WTC11 (cell line): ENCODE measurements around the gene ESR2. TPM values are rescaled to one million over a fixed set of nuclear protein-coding genes. Genes with fewer than 3 reads are reported as not detected.

ENCODE experiments used
- ATAC-seq: fragments of 200-7000 bp; cut with Tn5 transposase; 2 replicates; pipeline ENCODE4 v1.10.0; 2021; ENCODE audit warnings: mild to moderate bottlenecking, moderate library complexity
- CTCF ChIA-PET: fragments of 300-600 bp; sonication (Branson Sonifier 250); formaldehyde crosslinking; loops from one replicate; lab custom pipeline; 2021; ENCODE audit warnings: antibody characterized with exemption; lab: Charles Lee
- POLR2A ChIA-PET: fragments of 350-600 bp; sonication (Branson Sonifier 250); formaldehyde crosslinking; loops from one replicate; lab custom pipeline; 2021; ENCODE audit warnings: antibody characterized with exemption; lab: Charles Lee
- DNase-seq: peaks from one replicate; pipeline ENCODE4 v3.0.0; 2021; ENCODE audit warnings: low spot score
- H3K27ac Mint-ChIP-seq: 2 replicates; pipeline ENCODE4 v1.8.0; 2021; ENCODE audit warnings: mixed read lengths
- H3K27me3 Mint-ChIP-seq: 2 replicates; pipeline ENCODE4 v1.8.0; 2021; ENCODE audit warnings: low read depth, mild to moderate bottlenecking, moderate library complexity, mixed read lengths
- H3K36me3 Mint-ChIP-seq: 2 replicates; pipeline ENCODE4 v1.8.0; 2021; ENCODE audit warnings: mixed read lengths
- H3K4me1 Mint-ChIP-seq: 2 replicates; pipeline ENCODE4 v1.8.0; 2022; ENCODE audit warnings: mixed read lengths
- H3K4me3 Mint-ChIP-seq: 2 replicates; pipeline ENCODE4 v1.8.0; 2021; ENCODE audit warnings: mild to moderate bottlenecking, moderate library complexity, mixed read lengths
- H3K9me3 Mint-ChIP-seq: 2 replicates; pipeline ENCODE4 v1.8.0; 2021; ENCODE audit warnings: mixed read lengths
- CBFB ChIP-seq: sonication (generic); formaldehyde crosslinking; IDR thresholded peaks from 2 replicates; pipeline ENCODE4 v1.8.1; 2022; ENCODE audit warnings: mild to moderate bottlenecking, low read depth, missing genetic modification reagents
- FOXK1 ChIP-seq: sonication (generic); formaldehyde crosslinking; IDR thresholded peaks from 2 replicates; pipeline ENCODE4 v1.8.0; 2022; ENCODE audit warnings: mild to moderate bottlenecking, moderate library complexity, missing genetic modification reagents
- GTF2I ChIP-seq: fragments of 250-450 bp; sonication (Bioruptor Pico); conservative IDR thresholded peaks from 2 replicates; pipeline ENCODE4 v1.4.0; 2021; ENCODE audit warnings: mild to moderate bottlenecking
- HMGA2 ChIP-seq: fragments of 250-450 bp; sonication (Bioruptor Pico); IDR thresholded peaks from 2 replicates; pipeline ENCODE4 v1.4.0; 2021; ENCODE audit warnings: mild to moderate bottlenecking, moderate library complexity
- JUN ChIP-seq: sonication (generic); formaldehyde crosslinking; IDR thresholded peaks from 2 replicates; pipeline ENCODE4 v1.8.0; 2023; ENCODE audit warnings: mild to moderate bottlenecking, missing genetic modification reagents
- NFE2L1 ChIP-seq: sonication (generic); formaldehyde crosslinking; IDR thresholded peaks from 2 replicates; pipeline ENCODE4 v1.8.1; 2023; ENCODE audit warnings: missing genetic modification reagents
- NR3C1 ChIP-seq: sonication (generic); formaldehyde crosslinking; conservative IDR thresholded peaks from 2 replicates; pipeline ENCODE4 v1.8.1; 2023; ENCODE audit warnings: low read depth, mild to moderate bottlenecking, missing genetic modification reagents
- ZBTB21 ChIP-seq: sonication (generic); formaldehyde crosslinking; IDR thresholded peaks from 2 replicates; pipeline ENCODE4 v1.8.1; 2023; ENCODE audit warnings: mild to moderate bottlenecking, missing genetic modification reagents, borderline replicate concordance
- ZNF232 ChIP-seq: sonication (generic); formaldehyde crosslinking; IDR thresholded peaks from 2 replicates; pipeline ENCODE4 v1.8.0; 2022; ENCODE audit warnings: mild to moderate bottlenecking, missing genetic modification reagents
- ZNF263 ChIP-seq: sonication (generic); formaldehyde crosslinking; IDR thresholded peaks from 2 replicates; pipeline ENCODE4 v1.8.1; 2022; ENCODE audit warnings: low read depth, mild to moderate bottlenecking, moderate library complexity, missing genetic modification reagents
- ZNF317 ChIP-seq: sonication (generic); formaldehyde crosslinking; IDR thresholded peaks from 2 replicates; pipeline ENCODE4 v1.8.1; 2023; ENCODE audit warnings: low read depth, mild to moderate bottlenecking, moderate library complexity, missing genetic modification reagents, borderline replicate concordance
- ZNF671 ChIP-seq: fragments of 250-450 bp; sonication (Bioruptor Pico); IDR thresholded peaks from 2 replicates; pipeline ENCODE4 v1.8.0; 2021; ENCODE audit warnings: mild to moderate bottlenecking
- total RNA-seq: library from RNA; stranded (reverse); gene quantifications from 3 replicates; pipeline ENCODE4 v1.2.3, GENCODE V29; 2021
- TF ChIP-seq, protein P1 (sequence below): fragments of 250-450 bp; sonication (Bioruptor Pico); IDR thresholded peaks from 2 replicates; pipeline ENCODE4 v1.9.0; 2021; ENCODE audit warnings: mild to moderate bottlenecking
- TF ChIP-seq, protein P2 (sequence below): fragments of 250-450 bp; sonication (Bioruptor Pico); IDR thresholded peaks from 2 replicates; pipeline ENCODE4 v1.9.0; 2021; ENCODE audit warnings: moderate library complexity, mild to moderate bottlenecking, inconsistent platforms, borderline replicate concordance
- TF ChIP-seq, protein P3 (sequence below): sonication (generic); formaldehyde crosslinking; IDR thresholded peaks from 2 replicates; pipeline ENCODE4 v1.8.0; 2023; ENCODE audit warnings: mild to moderate bottlenecking, missing genetic modification reagents
- TF ChIP-seq, protein P4 (sequence below): sonication (generic); formaldehyde crosslinking; IDR thresholded peaks from 2 replicates; pipeline ENCODE4 v1.8.1; 2022; ENCODE audit warnings: missing genetic modification reagents, borderline replicate concordance
- TF ChIP-seq, protein P5 (sequence below): fragments of 250-450 bp; sonication (Bioruptor Pico); IDR thresholded peaks from 2 replicates; pipeline ENCODE4 v1.8.0; 2021; ENCODE audit warnings: mild to moderate bottlenecking
- TF ChIP-seq, protein P6 (sequence below): sonication (generic); formaldehyde crosslinking; IDR thresholded peaks from 2 replicates; pipeline ENCODE4 v1.8.1; 2022; ENCODE audit warnings: low read depth, missing genetic modification reagents, borderline replicate concordance
- TF ChIP-seq, protein P7 (sequence below): fragments of 250-450 bp; sonication (Bioruptor Pico); IDR thresholded peaks from 2 replicates; pipeline ENCODE4 v2.1.2; 2022; ENCODE audit warnings: mild to moderate bottlenecking, moderate library complexity
- TF ChIP-seq, protein P8 (sequence below): sonication (generic); formaldehyde crosslinking; IDR thresholded peaks from 2 replicates; pipeline ENCODE4 v1.8.0; 2023; ENCODE audit warnings: missing genetic modification reagents
- TF ChIP-seq, protein P9 (sequence below): sonication (generic); formaldehyde crosslinking; IDR thresholded peaks from 2 replicates; pipeline ENCODE4 v1.8.1; 2023; ENCODE audit warnings: mild to moderate bottlenecking, missing genetic modification reagents, moderate library complexity

The ESR2 gene
- total RNA-seq, 1 experiment from 2014 or later: 0.50 TPM

DNA sequence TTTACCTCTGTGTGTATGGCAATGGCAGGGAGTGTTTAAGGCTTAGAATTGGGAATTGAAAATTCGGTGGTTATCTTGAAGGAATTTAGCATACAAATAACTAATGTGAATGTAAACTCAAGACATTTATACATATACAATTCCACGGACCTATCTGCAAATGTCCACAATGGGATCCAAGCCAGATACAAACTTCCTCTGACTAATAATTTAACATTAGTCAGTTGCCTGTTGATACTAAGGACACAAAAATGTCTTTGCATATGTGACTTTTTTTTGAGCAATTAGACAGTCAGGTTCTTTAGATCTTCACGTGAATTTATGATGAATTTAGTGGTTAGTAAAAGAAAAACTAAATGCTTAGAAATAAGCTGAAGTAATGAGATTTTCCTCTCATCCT lies 40.5 kb downstream of the ESR2 start (continued):
- TF ChIP-seq FOXK1 (CRISPR knock-in tag): no peak
- TF ChIP-seq, protein P1, sequence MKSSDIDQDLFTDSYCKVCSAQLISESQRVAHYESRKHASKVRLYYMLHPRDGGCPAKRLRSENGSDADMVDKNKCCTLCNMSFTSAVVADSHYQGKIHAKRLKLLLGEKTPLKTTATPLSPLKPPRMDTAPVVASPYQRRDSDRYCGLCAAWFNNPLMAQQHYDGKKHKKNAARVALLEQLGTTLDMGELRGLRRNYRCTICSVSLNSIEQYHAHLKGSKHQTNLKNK: no peak

DNA sequence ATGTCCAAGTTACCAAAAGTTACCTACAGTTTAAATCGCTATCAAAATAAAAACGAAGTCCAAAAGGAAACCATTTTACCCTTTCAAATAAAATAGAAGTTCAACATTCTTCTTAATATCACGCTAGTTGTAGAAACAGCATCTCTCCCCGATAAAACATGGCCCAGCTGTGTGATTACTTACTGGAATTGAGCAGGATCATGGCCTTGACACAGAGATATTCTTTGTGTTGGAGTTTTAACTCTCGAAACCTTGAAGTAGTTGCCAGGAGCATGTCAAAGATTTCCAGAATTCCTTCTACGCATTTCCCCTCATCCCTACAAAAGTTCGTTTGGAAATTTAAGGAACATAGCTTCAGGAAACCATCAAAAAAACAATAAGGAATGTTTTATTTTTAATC lies 44.8 kb downstream of the ESR2 start:
- Mint-ChIP-seq H3K4me1 (0 out of 2 replicates have a peak, but pooled peaks cover 3% of the 10 kb centered on the region), H3K27ac (no peak overlapping the region), H3K4me3 (no peak overlapping the region), H3K27me3 (no peaks in the 10 kb centered on the region), H3K9me3 (peaks cover 3% of the 10 kb centered on the region; the same call in 1 of the 2 replicates), H3K36me3 (no peaks in the 10 kb centered on the region)
- ChIA-PET CTCF (no interaction called here), POLR2A (no interaction called here)
- ATAC-seq: no peak
- TF ChIP-seq ZNF317 (CRISPR knock-in tag) (no peak), CBFB (CRISPR knock-in tag) (no peak), HMGA2 (CRISPR knock-in tag) (no peak), JUN (no peak), GTF2I (CRISPR knock-in tag) (no peak), ZNF671 (CRISPR knock-in tag) (no peak), ZNF263 (CRISPR knock-in tag) (no peak), NFE2L1 (CRISPR knock-in tag) (no peak), NR3C1 (CRISPR knock-in tag) (no peak), ZNF232 (no peak), FOXK1 (CRISPR knock-in tag) (no peak), ZBTB21 (CRISPR knock-in tag) (no peak)
- TF ChIP-seq, protein P2, sequence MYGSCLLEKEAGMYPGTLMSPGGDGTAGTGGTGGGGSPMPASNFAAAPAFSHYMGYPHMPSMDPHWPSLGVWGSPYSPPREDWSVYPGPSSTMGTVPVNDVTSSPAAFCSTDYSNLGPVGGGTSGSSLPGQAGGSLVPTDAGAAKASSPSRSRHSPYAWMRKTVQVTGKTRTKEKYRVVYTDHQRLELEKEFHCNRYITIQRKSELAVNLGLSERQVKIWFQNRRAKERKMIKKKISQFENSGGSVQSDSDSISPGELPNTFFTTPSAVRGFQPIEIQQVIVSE: no peak
- TF ChIP-seq, protein P3, sequence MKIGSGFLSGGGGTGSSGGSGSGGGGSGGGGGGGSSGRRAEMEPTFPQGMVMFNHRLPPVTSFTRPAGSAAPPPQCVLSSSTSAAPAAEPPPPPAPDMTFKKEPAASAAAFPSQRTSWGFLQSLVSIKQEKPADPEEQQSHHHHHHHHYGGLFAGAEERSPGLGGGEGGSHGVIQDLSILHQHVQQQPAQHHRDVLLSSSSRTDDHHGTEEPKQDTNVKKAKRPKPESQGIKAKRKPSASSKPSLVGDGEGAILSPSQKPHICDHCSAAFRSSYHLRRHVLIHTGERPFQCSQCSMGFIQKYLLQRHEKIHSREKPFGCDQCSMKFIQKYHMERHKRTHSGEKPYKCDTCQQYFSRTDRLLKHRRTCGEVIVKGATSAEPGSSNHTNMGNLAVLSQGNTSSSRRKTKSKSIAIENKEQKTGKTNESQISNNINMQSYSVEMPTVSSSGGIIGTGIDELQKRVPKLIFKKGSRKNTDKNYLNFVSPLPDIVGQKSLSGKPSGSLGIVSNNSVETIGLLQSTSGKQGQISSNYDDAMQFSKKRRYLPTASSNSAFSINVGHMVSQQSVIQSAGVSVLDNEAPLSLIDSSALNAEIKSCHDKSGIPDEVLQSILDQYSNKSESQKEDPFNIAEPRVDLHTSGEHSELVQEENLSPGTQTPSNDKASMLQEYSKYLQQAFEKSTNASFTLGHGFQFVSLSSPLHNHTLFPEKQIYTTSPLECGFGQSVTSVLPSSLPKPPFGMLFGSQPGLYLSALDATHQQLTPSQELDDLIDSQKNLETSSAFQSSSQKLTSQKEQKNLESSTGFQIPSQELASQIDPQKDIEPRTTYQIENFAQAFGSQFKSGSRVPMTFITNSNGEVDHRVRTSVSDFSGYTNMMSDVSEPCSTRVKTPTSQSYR (CRISPR knock-in tag): no peak
- TF ChIP-seq, protein P4, sequence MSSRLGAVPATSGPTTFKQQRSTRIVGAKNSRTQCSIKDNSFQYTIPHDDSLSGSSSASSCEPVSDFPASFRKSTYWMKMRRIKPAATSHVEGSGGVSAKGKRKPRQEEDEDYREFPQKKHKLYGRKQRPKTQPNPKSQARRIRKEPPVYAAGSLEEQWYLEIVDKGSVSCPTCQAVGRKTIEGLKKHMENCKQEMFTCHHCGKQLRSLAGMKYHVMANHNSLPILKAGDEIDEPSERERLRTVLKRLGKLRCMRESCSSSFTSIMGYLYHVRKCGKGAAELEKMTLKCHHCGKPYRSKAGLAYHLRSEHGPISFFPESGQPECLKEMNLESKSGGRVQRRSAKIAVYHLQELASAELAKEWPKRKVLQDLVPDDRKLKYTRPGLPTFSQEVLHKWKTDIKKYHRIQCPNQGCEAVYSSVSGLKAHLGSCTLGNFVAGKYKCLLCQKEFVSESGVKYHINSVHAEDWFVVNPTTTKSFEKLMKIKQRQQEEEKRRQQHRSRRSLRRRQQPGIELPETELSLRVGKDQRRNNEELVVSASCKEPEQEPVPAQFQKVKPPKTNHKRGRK (CRISPR knock-in tag): no peak
- TF ChIP-seq, protein P5, sequence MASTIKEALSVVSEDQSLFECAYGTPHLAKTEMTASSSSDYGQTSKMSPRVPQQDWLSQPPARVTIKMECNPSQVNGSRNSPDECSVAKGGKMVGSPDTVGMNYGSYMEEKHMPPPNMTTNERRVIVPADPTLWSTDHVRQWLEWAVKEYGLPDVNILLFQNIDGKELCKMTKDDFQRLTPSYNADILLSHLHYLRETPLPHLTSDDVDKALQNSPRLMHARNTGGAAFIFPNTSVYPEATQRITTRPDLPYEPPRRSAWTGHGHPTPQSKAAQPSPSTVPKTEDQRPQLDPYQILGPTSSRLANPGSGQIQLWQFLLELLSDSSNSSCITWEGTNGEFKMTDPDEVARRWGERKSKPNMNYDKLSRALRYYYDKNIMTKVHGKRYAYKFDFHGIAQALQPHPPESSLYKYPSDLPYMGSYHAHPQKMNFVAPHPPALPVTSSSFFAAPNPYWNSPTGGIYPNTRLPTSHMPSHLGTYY (CRISPR knock-in tag): no peak
- TF ChIP-seq, protein P6, sequence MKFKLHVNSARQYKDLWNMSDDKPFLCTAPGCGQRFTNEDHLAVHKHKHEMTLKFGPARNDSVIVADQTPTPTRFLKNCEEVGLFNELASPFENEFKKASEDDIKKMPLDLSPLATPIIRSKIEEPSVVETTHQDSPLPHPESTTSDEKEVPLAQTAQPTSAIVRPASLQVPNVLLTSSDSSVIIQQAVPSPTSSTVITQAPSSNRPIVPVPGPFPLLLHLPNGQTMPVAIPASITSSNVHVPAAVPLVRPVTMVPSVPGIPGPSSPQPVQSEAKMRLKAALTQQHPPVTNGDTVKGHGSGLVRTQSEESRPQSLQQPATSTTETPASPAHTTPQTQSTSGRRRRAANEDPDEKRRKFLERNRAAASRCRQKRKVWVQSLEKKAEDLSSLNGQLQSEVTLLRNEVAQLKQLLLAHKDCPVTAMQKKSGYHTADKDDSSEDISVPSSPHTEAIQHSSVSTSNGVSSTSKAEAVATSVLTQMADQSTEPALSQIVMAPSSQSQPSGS (CRISPR knock-in tag): no peak
- TF ChIP-seq, protein P7, sequence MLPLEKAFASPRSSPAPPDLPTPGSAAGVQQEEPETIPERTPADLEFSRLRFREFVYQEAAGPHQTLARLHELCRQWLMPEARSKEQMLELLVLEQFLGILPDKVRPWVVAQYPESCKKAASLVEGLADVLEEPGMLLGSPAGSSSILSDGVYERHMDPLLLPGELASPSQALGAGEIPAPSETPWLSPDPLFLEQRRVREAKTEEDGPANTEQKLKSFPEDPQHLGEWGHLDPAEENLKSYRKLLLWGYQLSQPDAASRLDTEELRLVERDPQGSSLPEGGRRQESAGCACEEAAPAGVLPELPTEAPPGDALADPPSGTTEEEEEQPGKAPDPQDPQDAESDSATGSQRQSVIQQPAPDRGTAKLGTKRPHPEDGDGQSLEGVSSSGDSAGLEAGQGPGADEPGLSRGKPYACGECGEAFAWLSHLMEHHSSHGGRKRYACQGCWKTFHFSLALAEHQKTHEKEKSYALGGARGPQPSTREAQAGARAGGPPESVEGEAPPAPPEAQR (CRISPR knock-in tag): no peak
- TF ChIP-seq, protein P8, sequence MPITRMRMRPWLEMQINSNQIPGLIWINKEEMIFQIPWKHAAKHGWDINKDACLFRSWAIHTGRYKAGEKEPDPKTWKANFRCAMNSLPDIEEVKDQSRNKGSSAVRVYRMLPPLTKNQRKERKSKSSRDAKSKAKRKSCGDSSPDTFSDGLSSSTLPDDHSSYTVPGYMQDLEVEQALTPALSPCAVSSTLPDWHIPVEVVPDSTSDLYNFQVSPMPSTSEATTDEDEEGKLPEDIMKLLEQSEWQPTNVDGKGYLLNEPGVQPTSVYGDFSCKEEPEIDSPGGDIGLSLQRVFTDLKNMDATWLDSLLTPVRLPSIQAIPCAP (CRISPR knock-in tag): no peak
- TF ChIP-seq, protein P9, sequence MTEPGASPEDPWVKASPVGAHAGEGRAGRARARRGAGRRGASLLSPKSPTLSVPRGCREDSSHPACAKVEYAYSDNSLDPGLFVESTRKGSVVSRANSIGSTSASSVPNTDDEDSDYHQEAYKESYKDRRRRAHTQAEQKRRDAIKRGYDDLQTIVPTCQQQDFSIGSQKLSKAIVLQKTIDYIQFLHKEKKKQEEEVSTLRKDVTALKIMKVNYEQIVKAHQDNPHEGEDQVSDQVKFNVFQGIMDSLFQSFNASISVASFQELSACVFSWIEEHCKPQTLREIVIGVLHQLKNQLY (CRISPR knock-in tag): no peak
- no peak for DNase-seq
